ENCODE results near the gene SLC25A18.

- TF ChIP-seq CTCF (IDR thresholded peaks at IDR 0.05) (no peak), POLR2A (IDR thresholded peaks at IDR 0.05) (no peak), POLR2AphosphoS5 (IDR thresholded peaks at IDR 0.05) (no peak), EP300 (IDR thresholded peaks at IDR 0.05) (no peak)
These were observed 14.6 kb upstream of the SLC25A18 start for GRCh38 chr22:17548756-17549035.
